HepG2 (cell line): Measurements from ENCODE around the gene PLCB4. TPM values are rescaled to one million over a fixed set of nuclear protein-coding genes. Genes with fewer than 3 reads are reported as not detected.

Experiments used
- ATAC-seq: fragments of 200-7000 bp; cut with Tn5 transposase; 3 replicates; pipeline ENCODE4 v1.9.1; 2020; ENCODE audit warnings: mild to moderate bottlenecking, moderate library complexity
- BruUV-seq: library from RNA; stranded (reverse); fragments of 400-500 nt; replicated peaks from 2 replicates; lab custom pipeline; 2021; lab: Mats Ljungman, UMichigan
- CTCF ChIA-PET: fragments of 300-600 bp; formaldehyde crosslinking; extraction: SDS; loops from one replicate; lab custom pipeline; 2021; ENCODE audit warnings: low total read pairs, inconsistent platforms, low intra/inter-chr PET ratio; lab: Yijun Ruan, JAX
- POLR2A ChIA-PET: fragments of 350-600 bp; sonication (Branson Sonifier 250); formaldehyde crosslinking; loops from one replicate; lab custom pipeline; 2020; ENCODE audit warnings: antibody characterized with exemption, inconsistent platforms; lab: Yijun Ruan, JAX
- DNase-seq: peaks from one replicate; pipeline ENCODE4 v3.0.0-alpha.2; 2015; ENCODE audit warnings: low spot score
- FAIRE-seq: peaks from 3 replicates; lab custom pipeline; 2011; peaks lifted over from hg19 to GRCh38; lab: Jason Lieb, UNC
- H2AFZ ChIP-seq: one replicate; pipeline ENCODE4 v1.6.1; 2011; ENCODE audit warnings: low read length, inconsistent platforms
- H3K27ac ChIP-seq: fragments of 300-600 bp; 3 replicates; pipeline ENCODE4 v1.8.0; 2011; ENCODE audit warnings: mixed run types, mild to moderate bottlenecking, mixed read lengths, low read length, inconsistent platforms; ENCODE audit not compliant: insufficient read depth; ENCODE audit errors: extremely low read length
- H3K27me3 ChIP-seq, 2 experiments: fragments of 200-600 bp in 1 of 2; 2 replicates in 1 of 2; 3 replicates in 1 of 2; pipeline versions ENCODE4 v1.6.0 to v1.8.0; 2011; ENCODE audit warnings: low read length in 2 of 2, mild to moderate bottlenecking in 2 of 2, moderate library complexity in 2 of 2, inconsistent platforms in 1 of 2; ENCODE audit not compliant: insufficient read depth in 2 of 2, control insufficient read depth in 1 of 2
- H3K36me3 ChIP-seq, 2 experiments: fragments of 200-600 bp in 1 of 2; replicated peaks in 1 of 2; 2 replicates in 1 of 2; 3 replicates in 1 of 2; pipeline versions ENCODE4 v1.5.1 to v1.8.0; 2011; ENCODE audit warnings: low read length in 2 of 2, inconsistent platforms in 1 of 2; ENCODE audit not compliant: insufficient read depth in 2 of 2, control insufficient read depth in 1 of 2
- H3K4me1 ChIP-seq: 2 replicates; pipeline ENCODE4 v1.5.1; 2012; ENCODE audit warnings: low read length, inconsistent platforms; ENCODE audit not compliant: insufficient read depth
- H3K4me2 ChIP-seq: 2 replicates; pipeline ENCODE4 v1.6.0; 2011; ENCODE audit warnings: low read depth, low read length, inconsistent platforms
- H3K4me3 ChIP-seq, 3 experiments: fragments of 200-600 bp in 1 of 3; sonication (generic), shearing (Covaris generic) in 1 of 3; replicated peaks in 1 of 3; 2 replicates each; pipeline ENCODE4 v1.5.1; 2011 to 2016; ENCODE audit warnings: low read length in 3 of 3, inconsistent platforms in 2 of 3, low read depth in 2 of 3, mild to moderate bottlenecking in 2 of 3, control low read depth in 1 of 3, mixed read lengths in 1 of 3; ENCODE audit not compliant: insufficient read depth in 1 of 3
- H3K79me2 ChIP-seq: one replicate; pipeline ENCODE4 v1.6.1; 2011; ENCODE audit warnings: low read length, inconsistent platforms; ENCODE audit not compliant: insufficient read depth
- H3K9ac ChIP-seq: 2 replicates; pipeline ENCODE4 v1.6.0; 2011; ENCODE audit warnings: mild to moderate bottlenecking, low read depth, low read length, inconsistent platforms; ENCODE audit not compliant: insufficient read depth
- H3K9me3 ChIP-seq: 2 replicates; pipeline ENCODE4 v1.5.1; 2012; ENCODE audit warnings: mild to moderate bottlenecking, low read length
- H4K20me1 ChIP-seq: 2 replicates; pipeline ENCODE4 v1.6.0; 2011; ENCODE audit warnings: inconsistent platforms, mild to moderate bottlenecking, low read length, moderate library complexity; ENCODE audit not compliant: insufficient read depth
- ARNT ChIP-seq: fragments of 450-650 bp; IDR thresholded peaks from 2 replicates; pipeline ENCODE4 v1.6.1; 2017
- CEBPB ChIP-seq: IDR thresholded peaks from 2 replicates; pipeline ENCODE4 v1.6.1; 2011; ENCODE audit warnings: low read depth, low read length, improper control_type of control experiment, borderline replicate concordance
- CREBL2 ChIP-seq: sonication (generic); formaldehyde crosslinking; IDR thresholded peaks from 2 replicates; pipeline ENCODE4 v1.8.1; 2023; ENCODE audit warnings: missing genetic modification reagents, mild to moderate bottlenecking, borderline replicate concordance
- HIVEP1 ChIP-seq: sonication (generic); formaldehyde crosslinking; IDR thresholded peaks from 2 replicates; pipeline ENCODE4 v1.4.0; 2020; ENCODE audit warnings: mild to moderate bottlenecking, missing genetic modification reagents
- KMT2B ChIP-seq: IDR thresholded peaks from 2 replicates; pipeline ENCODE4 v1.6.1; 2016; ENCODE audit warnings: missing genetic modification reagents, missing compliant biosample characterization
- ONECUT2 ChIP-seq: sonication (generic); formaldehyde crosslinking; IDR thresholded peaks from 2 replicates; pipeline ENCODE4 v1.4.0; 2020; ENCODE audit warnings: missing genetic modification reagents
- PRMT3 ChIP-seq: sonication (generic); formaldehyde crosslinking; IDR thresholded peaks from 2 replicates; pipeline ENCODE4 v1.8.1; 2022; ENCODE audit warnings: low read depth, mild to moderate bottlenecking, moderate library complexity, missing genetic modification reagents, borderline replicate concordance
- RFXAP ChIP-seq: sonication (generic); formaldehyde crosslinking; IDR thresholded peaks from 2 replicates; pipeline ENCODE4 v1.4.0; 2020; ENCODE audit warnings: missing genetic modification reagents, borderline replicate concordance
- SNAPC2 ChIP-seq: sonication (generic); formaldehyde crosslinking; IDR thresholded peaks from 2 replicates; pipeline ENCODE4 v1.8.1; 2022; ENCODE audit warnings: mild to moderate bottlenecking, missing genetic modification reagents
- SRY ChIP-seq: sonication (generic); formaldehyde crosslinking; IDR thresholded peaks from 2 replicates; pipeline ENCODE4 v1.8.0; 2022; ENCODE audit warnings: mild to moderate bottlenecking, missing genetic modification reagents
- UBTF ChIP-seq: sonication (generic); formaldehyde crosslinking; IDR thresholded peaks from 2 replicates; pipeline ENCODE4 v1.4.0; 2020; ENCODE audit warnings: mild to moderate bottlenecking, missing genetic modification reagents
- ZNF12 ChIP-seq: sonication (generic); formaldehyde crosslinking; IDR thresholded peaks from 2 replicates; pipeline ENCODE4 v1.5.0; 2020; ENCODE audit warnings: missing genetic modification reagents
- ZNF234 ChIP-seq: sonication (generic); formaldehyde crosslinking; conservative IDR thresholded peaks from 2 replicates; pipeline ENCODE4 v1.5.1; 2020; ENCODE audit warnings: mild to moderate bottlenecking, missing genetic modification reagents
- ZNF382 ChIP-seq: sonication (generic); formaldehyde crosslinking; IDR thresholded peaks from 2 replicates; pipeline ENCODE4 v1.5.0; 2020; ENCODE audit warnings: missing genetic modification reagents, mild to moderate bottlenecking, borderline replicate concordance
- ZNF615 ChIP-seq: sonication (generic); formaldehyde crosslinking; IDR thresholded peaks from 2 replicates; pipeline ENCODE4 v1.5.0; 2020; ENCODE audit warnings: mild to moderate bottlenecking, missing genetic modification reagents, borderline replicate concordance
- ZNF704 ChIP-seq: sonication (generic); formaldehyde crosslinking; IDR thresholded peaks from 2 replicates; pipeline ENCODE4 v1.8.1; 2023; ENCODE audit warnings: mild to moderate bottlenecking, inconsistent platforms, moderate library complexity, missing genetic modification reagents, borderline replicate concordance
- WGBS: methylation state at CpG from one replicate; pipeline ENCODE4 v1.1.6; 2017; ENCODE audit warnings: low lambda C conversion rate; 5-methylcytosine and 5-hydroxymethylcytosine counted together
- in situ Hi-C: cut with HindIII; loops from 2 replicates; pipeline ENCODE4 v1.10.0; 2017; ENCODE audit warnings: low pct_unique_long_range_greater_than_20kb; ENCODE audit not compliant: extremely low pct_ligation_motif_present
- intact Hi-C: fragments of 100-400 bp; cut with micrococcal nuclease; formaldehyde crosslinking; loops from one replicate; pipeline ENCODE4 v1.10.0; 2022; ENCODE audit not compliant: unreplicated experiment
- polyA plus RNA-seq, 8 experiments: library from polyadenylated mRNA; depleted of rRNA in 3 of 8; stranded (reverse) in 7 of 8; unstranded in 1 of 8; fragments of >200 nt; fragmentation: Illumina TruSeq in 4 of 8; extraction: Trizol in 4 of 8; gene quantifications; 2 replicates each; pipeline versions ENCODE4 v1.2.1 to v1.2.3, GENCODE V29; 2011 to 2016; ENCODE audit warnings: low read depth in 4 of 8, missing spikeins in 1 of 8, mixed read lengths in 1 of 8; ENCODE audit not compliant: insufficient read depth in 1 of 8
- total RNA-seq, 5 experiments: library from RNA; depleted of rRNA; stranded (reverse); fragments of >200 nt; fragmentation: Illumina TruSeq; extraction: Trizol; gene quantifications; 2 replicates each; pipeline ENCODE4 v1.2.3, GENCODE V29; 2016; ENCODE audit warnings: low read depth in 1 of 5
- TF ChIP-seq, protein P1 (sequence below): sonication (generic); formaldehyde crosslinking; conservative IDR thresholded peaks from 2 replicates; pipeline ENCODE4 v1.8.1; 2023; ENCODE audit warnings: missing genetic modification reagents
- TF ChIP-seq, protein P2 (sequence below): sonication (generic); formaldehyde crosslinking; IDR thresholded peaks from 2 replicates; pipeline ENCODE4 v1.5.0; 2020; ENCODE audit warnings: mild to moderate bottlenecking, low read depth, missing genetic modification reagents, borderline replicate concordance

The PLCB4 gene
- total and polyA plus RNA-seq, 2 of the 13 experiments (the other 11 are each of a cell fraction or from before 2014, with no cell fraction given) = 0.01 TPM; not detected in 1

GRCh38 chr20:9149087-9149486 lies 80.2 kb downstream of the PLCB4 start:
- BruUV-seq = no TSS peak
- no peak for FAIRE-seq
- TF ChIP-seq HIVEP1 (CRISPR knock-in tag) (no peak), ZNF704 (CRISPR knock-in tag) (no peak), PRMT3 (no peak), UBTF (no peak), ONECUT2 (no peak), ZNF382 (CRISPR knock-in tag) (no peak), CREBL2 (no peak), CEBPB (no peak), ARNT (no peak), KMT2B (CRISPR knock-in tag) (no peak), RFXAP (CRISPR knock-in tag) (no peak), ZNF234 (CRISPR knock-in tag) (no peak), SRY (CRISPR knock-in tag) (no peak), SNAPC2 (CRISPR knock-in tag) (no peak), ZNF12 (CRISPR knock-in tag) (no peak), ZNF615 (CRISPR knock-in tag) (no peak)
- TF ChIP-seq, protein P1, sequence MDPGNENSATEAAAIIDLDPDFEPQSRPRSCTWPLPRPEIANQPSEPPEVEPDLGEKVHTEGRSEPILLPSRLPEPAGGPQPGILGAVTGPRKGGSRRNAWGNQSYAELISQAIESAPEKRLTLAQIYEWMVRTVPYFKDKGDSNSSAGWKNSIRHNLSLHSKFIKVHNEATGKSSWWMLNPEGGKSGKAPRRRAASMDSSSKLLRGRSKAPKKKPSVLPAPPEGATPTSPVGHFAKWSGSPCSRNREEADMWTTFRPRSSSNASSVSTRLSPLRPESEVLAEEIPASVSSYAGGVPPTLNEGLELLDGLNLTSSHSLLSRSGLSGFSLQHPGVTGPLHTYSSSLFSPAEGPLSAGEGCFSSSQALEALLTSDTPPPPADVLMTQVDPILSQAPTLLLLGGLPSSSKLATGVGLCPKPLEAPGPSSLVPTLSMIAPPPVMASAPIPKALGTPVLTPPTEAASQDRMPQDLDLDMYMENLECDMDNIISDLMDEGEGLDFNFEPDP (CRISPR knock-in tag) = no peak
- TF ChIP-seq, protein P2, sequence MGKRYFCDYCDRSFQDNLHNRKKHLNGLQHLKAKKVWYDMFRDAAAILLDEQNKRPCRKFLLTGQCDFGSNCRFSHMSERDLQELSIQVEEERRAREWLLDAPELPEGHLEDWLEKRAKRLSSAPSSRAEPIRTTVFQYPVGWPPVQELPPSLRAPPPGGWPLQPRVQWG = no peak
- H3K9me3 ChIP-seq = peaks cover 12% of the 10 kb centered on the region
- H2AFZ ChIP-seq = no peak overlapping the region
- no peak overlapping the region for H3K4me3 ChIP-seq
- 3% methylated on average over 3 of the region's 3 CpGs for WGBS
- POLR2A ChIA-PET = no interaction called here
- H3K9ac ChIP-seq = no peak overlapping the region
- H3K27ac ChIP-seq = no peak overlapping the region
- H3K4me2 ChIP-seq = no peak overlapping the region
- H3K4me1 ChIP-seq = no peaks in the 10 kb centered on the region
- no peaks in the 10 kb centered on the region for H3K27me3 ChIP-seq
- intact Hi-C loops (no loop called here), in situ Hi-C loops (no loop called here)
- CTCF ChIA-PET = no interaction called here
- no peaks in the 10 kb centered on the region for H4K20me1 ChIP-seq
- no peak for ATAC-seq
- no peaks in the 10 kb centered on the region for H3K36me3 ChIP-seq
- no peaks in the 10 kb centered on the region for H3K79me2 ChIP-seq
- DNase-seq = no peak
